NCI-H1694 treated with DMSO at 0.1 percent for 48 hours (cell line): ENCODE data around the gene TNFRSF8.

Source experiments
- DNase-seq: peaks from one replicate; lab custom pipeline; 2025; lab: John Stamatoyannopoulos, UW

Gene TNFRSF8

DNA sequence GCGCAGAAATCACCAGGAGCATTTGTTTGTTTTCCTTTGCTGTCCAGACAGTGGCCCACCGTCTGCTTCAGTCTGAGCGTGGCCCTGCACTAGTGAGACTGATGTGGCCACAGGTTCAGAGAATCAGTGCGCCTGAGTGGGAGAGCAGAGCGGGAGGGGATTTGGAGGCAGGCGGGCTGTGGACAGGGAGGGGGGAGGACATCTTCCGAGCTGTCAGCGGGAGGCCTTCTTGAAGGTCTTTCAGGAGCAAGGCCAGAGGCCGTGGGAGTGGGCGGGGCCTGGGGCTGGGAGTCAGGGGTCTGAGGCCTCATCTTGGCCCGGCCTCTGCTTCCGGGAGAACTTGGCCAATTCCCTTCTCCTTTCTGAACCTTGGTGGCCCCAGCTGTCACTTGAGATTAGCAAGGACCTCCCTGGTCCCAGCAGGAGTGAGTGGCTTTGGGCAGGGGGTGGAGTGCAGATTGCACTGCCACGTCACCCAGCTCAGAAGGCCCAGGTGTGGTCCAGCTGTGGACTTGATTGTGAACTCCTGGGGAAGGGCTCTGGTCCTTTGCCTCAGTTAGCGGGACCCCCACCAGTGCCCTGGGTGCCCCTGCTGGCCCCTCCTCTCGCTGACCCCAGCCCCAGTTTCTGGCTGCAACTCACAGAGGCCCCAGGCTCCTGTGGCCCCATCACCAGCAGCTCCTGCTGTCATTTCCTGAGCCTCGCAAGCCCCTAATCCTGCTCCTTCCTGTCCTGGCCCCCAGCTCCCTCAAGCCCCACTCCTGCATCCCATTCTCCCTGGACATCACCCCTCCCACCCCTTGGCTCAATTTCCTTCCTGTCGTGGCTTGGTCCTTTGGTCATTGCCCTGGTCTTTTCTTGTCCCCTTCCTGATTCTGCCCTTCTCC is 112.1 kb downstream of the TNFRSF8 start:
- no peak for DNase-seq

DNA sequence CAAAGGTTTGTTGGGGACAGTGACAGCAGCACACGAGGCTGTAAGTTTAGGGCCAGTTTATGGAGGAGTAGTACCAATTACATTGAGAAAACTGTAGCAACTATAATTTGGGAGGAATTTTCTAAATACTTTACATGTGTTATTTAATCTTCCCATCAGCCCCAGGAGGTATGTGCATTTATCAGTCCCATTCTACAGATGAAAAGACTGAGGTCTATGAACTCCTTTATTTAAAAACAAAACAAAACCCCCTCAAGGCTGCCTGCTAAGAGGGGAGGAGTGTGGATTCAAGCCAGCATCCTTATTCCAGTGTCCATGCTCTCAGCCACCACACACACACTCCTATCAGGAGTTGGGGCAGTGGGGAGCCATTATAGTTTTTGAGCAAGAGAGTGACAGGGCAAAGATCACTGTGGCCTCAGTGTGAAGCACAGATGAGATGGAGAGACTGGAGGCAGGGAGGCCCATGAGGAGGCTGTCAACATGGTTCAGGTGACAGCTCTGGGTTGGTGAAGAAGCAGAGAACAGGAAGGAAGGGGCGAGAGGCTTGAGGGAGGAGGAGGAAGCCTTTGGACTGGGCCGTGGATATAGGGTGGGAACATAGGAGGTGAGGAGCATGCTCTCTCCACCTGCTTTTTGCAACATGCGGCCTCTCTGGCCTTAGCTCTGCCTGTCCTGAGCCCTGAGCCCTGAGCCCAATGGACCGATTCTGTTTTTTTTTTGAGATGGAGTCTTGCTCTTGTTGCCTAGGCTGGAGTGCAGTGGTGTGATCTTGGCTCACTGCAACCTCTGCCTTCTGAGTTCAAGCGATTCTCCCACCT is 113.4 kb downstream of the TNFRSF8 start:
- DNase-seq, result no peak

DNA sequence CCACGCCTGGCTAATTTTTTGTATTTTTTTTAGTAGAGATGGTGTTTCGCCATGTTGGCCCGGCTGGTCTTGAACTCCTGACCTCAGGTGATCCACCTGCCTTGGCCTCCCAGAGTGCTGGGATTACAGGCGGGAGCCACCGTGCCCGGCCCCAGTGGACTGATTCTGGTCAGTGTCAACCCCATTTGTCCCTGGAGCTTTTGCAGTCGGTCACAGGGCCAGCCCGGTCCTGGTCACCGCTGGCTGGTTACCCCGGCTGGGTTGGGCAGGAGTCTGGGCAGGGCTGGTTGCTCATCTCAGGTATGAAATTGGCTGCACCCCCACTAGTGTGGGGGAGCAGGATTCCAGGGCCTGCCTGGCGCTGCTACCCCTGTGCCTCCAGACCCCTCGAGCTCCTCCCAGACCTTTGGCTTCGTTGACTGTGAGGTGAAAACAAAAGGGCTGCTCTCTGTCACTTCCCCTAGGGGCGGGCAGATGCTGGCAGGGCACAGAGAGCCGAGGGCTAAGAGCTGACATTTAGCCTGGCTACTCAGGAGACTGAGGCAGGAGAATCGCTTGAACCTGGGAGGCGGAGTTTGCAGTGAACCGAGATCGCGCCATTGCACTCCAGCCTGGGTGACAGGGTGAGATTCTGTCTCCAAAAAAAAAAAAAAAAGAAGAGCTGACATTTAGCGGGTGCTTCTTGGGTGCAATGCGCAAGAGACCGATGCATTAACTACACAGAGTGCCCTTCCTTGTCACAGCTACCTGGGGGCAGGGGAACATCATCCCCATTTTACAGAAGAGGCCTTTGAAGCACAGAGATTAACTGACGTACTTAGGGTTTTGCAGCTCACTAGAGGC is 114.3 kb downstream of the TNFRSF8 start:
- no peak for DNase-seq

DNA sequence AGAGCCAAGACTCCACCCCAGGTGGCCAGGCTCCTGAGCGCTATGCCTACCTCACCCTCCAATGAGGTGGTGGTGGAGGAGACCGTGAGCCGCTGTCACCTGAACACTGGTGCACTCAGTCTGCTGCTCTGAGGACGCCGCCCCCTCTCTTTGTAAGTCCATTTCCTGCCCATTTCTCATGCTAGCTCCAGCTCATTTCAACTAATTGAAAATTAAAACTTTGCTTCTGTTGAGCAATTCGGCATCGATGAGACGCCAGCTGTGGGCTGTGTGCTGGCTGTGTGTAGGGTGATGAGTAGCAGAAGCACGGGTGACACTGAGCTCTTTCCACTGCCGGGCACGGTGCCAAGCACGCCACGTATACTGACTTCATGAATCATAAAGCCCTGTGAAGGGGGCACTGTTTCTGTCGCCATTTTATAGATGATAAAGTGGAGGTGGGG is 114.9 kb downstream of the TNFRSF8 start:
- DNase-seq, result no peak

DNA sequence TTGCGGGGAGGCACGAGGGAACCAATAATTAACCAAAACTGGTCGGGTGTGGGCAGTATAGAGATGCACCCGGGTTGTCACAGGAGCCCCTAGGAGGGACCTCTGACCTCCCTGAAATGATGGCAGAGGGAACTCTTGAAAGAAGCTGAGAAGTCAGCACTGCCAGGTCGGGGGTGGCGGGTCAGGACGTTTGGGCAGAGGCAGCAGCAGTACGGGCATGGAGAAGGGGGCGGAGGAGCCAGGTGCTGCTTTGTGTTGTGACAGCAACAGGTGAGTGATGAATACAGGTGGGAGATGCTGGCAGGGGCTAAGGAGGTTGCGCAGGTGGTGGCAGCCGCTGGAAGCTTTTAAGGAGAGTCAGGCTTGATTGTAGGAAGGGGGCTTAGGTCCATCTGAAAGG is 115.4 kb downstream of the TNFRSF8 start:
- DNase-seq, result no peak

DNA sequence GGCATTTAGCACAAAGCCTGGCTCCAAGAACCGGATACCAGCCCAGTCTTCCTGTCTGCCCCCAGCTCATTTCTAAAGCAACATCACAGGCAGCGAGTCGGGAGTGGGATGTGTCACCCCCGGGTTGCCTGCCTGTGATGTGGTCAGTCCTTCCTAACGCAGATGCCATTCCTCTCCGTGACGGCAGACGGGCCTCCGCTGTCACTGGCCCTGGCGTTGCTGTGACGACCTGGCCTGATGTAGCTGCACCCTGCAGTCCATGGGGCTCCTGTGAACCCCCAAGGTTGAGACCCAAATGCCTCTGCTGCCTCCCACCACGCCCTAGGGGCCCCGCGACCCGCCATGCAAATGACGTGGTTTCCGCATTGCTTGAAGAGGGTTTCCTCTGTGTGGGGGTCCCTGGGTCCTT is 116.0 kb downstream of the TNFRSF8 start:
- no peak for DNase-seq

DNA sequence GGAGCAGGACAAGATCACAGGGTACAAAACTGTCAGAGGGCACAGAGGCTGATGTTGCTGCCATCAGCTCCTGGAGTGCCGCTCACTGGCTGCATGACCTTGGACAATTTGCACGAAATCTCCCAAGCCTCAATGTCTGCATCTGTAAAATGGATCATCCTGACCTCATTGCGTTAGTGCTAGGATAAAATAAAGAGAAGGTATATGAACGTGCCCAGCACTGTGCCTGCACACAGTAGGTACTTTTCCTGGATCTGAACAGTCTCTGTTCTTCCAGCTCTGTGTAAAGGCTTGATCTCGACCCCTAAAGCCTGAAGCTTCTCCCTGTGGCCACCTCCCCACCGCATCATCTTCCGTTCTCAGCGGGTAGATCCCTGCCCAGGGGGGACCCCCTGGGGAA is 116.6 kb downstream of the TNFRSF8 start:
- no peak for DNase-seq

DNA sequence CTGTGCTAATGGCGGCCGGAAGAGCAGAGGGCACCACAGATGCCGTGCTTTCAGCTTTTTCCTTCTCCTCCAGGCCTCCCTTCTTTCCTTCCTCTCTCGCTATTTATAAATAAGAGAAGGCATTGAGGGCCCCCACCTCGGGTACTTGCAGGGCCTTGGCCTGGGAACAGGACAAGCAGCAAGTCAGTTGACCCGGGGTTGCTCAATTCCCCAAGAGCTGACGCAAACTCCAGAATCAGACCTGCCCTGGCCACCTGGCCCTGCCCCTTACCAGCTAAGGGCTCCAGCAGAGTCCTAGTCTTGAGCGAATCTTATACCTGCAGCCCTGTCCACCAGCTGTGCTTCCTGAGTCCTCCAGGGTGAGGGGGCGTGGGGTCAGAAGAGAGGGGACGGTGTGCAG is 117.2 kb downstream of the TNFRSF8 start:
- no peak for DNase-seq

DNA sequence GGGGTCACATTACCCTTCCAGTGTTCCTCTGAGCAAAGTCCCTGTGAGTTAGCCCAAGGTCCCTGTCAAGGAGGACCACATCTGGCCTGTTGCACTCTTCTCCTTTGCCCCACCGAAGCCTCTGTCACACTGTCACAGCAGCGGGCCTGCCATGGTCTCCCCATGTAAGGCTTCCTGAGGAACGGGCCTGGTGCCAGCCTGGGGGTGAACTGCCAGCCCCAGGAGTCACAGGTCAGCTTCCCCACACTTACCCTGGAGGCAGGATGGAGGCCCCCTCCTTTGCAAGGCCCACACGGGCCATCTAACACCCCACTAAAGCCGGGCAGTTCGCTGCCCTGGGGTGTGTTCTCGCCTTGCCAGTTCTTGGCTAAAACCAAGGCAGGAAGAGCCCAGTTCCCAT is 117.8 kb downstream of the TNFRSF8 start:
- no peak for DNase-seq

DNA sequence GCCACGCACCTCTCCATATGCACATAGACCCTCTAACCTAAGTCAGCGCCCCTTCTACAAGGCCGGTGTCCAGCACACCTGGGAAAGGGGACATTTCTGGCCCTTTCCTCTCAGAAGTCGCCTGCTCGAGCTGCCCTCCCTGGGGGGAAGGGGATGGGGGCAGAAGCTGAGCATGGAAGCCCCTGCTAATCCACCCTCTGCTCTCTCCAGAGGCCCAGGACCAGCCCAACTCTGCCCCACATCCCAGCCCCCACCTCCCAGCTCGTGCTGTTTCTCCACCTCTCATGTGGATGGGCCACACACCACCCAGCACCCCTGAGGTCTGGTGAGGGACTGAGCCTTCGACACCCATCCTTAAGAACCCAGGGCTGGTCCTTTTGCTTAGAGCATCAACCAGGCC is 118.5 kb downstream of the TNFRSF8 start:
- DNase-seq, result no peak

DNA sequence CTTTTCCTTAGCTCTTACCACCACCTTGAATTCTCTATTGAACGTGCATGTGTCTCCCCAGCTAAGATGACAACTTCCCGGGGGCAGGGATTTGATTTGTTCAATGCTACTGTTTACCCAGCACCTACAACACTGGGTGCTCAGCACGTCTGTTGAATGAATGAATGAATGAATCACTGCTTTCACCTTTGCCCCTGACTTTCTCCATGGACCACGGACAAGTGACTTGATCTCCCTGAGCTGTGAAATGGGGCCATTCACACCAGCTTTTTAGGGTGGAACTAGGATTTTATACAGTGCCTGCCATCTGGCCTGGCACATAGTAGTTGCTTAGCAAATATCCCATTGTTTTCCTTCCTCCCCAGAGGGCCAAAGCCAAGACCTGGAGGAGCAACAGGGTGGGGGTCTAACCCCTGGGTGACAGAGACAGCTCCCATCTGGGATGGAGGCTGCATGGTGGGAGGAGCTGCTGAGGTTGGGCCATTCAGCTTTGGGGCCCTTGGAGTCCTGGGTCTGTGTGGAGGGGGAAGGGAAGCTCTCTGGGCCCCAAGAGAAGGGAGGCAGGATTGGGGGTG is 119.4 kb downstream of the TNFRSF8 start:
- no peak for DNase-seq

DNA sequence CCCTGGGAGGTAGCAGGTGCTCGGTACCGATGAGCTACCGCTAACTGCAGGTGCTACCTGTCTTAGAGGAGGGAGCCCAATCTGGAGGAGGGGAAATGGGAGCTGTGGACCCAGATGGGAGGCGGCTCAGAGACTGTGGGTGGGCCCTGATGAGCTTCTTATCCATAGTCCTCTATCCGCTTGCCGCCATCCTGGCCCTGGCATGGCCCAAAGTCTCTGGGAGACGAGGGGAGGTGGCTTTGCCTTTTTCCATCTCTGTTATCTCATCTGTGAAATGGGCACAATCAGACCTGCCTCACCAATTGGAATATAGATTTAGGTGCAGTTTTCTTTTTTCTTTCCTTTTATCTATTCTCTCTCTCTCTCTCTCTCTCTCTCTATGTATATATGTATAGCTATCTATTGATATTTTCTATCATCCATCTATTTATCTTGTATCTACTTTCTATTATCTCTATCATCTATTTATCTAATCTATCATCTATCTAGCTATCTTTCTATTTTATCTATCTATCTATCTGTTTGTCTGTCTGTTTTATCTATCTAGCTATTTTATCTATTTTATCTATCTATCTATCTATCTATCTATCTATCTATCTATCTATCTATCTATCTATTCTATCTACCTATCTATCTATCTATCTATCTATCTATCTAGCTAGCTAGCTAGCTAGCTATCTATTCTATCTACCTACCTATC is 120.1 kb downstream of the TNFRSF8 start:
- no peak for DNase-seq

DNA sequence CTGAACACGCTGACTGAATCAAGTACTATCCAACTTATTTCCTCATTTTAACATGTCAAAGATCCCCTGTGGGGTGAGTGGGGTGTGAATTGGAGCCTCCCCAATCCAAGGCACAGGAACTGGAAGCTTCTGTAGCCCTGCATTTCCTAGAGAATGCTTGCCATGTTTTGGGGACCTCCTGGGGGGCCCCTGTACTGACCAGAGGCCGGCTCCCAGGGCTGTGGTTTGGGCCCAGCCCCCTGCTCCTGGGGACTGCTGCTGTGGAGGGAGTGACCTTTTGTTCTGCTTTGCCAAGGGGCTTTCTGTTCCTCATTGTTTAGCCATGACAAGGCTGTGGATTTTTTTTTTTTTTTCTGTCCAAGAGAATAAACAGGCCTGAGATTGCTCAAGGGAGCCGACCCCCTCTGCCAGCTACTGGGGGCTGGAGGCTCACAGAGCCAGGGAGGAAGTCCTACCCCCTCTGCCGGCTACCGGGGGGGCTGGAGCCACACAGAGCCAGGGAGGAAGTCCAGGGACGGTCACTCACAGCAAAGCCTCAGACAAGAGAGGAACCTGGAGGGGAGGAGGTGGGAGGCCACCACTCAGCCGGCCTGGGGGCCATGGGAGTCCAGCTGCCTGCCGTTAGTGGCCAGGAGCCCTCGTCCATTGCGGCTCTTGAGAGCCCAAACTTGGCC is 121.0 kb downstream of the TNFRSF8 start:
- no peak for DNase-seq

DNA sequence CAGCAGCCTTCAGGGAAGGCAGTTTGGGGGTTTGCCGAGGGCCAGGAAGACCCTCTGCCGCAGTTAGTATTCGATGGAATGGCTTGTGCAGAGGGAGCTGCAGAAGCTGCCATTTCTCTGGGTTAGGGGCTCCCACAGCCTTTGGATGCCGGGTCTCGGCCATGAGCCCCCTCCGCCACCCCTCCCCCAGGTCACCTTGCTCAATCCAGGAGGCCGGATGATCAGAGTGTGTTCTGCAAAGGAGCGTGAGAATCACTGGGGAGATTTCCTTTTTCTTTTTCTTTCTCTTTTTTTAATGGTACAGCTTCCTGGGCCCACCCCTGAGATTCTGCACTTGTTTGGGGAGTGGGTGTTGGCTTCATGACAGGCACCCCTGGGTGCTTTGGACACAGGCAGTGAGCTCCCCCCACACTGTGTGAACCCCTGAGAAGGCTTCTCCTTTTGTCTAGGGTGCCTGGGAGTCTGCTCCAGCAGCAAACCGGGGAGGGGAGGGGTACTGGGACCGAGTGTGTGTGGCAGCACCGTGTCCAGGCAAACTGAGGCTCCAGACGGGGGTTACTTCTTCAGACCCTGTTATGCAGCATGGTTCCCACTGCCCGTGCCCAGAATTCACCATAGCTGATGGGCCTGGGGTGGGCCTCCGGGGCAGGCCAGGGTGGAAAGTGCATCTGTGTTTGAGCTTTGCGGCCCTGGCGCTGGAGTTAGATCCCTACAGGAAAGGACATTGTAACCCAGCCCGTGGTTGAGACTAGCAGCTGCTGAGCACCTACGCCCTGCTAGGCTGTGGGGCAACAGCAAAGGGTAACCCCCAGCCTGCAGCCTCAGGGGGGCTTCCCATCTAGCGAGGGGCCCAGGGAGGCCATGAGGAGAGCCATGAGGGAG is 122.2 kb downstream of the TNFRSF8 start:
- DNase-seq, result no peak

DNA sequence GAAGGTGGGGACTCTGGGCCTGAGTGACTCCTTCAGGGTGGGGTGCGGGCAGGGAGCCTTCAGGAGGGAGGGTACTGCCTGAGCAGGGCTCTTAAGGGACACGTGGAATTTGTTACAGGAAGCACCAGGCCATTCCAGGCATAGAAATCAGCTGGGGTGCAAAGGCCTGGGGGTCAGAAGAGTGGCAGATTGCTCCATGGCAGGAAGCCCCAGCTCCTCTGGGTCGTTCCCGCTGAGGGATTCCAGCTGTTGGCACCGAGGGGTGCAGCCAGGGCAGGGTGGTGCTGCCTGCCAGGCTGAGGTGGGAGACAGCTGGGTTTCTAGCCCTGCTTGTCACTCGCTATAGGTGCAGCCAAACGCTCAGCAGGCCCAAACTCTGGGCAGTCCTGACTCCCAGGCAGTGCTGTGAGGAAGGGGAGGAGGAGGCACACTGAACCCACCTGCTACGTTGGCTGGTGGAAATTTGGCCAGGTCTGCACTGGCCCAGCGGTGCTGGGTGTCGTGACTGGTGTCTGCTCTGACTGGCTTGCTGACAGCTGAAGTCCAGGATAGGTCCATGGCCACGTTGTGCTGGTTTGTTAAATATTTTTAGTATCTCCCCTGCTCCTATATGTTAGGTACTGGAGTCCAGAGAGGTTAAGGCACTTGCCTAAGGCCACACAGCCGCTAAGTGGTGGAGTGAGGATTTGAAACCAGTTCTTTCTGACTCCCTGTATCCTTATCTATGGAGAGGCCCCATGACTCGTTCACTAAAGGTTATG is 123.0 kb downstream of the TNFRSF8 start:
- no peak for DNase-seq

DNA sequence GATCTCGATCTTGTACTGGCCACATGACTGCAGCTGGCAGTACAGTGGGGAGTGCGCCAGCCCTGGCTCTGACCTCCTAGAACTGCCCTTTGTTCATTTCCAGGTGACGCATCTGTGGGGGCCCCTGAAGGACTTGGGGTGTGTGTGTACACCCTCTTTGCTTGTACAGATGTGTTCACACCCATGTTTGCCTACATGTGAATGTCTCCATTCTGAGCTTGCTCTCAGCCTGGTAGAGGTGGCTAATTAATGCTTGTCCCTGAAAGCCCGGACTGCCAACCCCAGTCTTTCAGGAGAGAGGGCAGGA is 123.5 kb downstream of the TNFRSF8 start:
- DNase-seq, result no peak

DNA sequence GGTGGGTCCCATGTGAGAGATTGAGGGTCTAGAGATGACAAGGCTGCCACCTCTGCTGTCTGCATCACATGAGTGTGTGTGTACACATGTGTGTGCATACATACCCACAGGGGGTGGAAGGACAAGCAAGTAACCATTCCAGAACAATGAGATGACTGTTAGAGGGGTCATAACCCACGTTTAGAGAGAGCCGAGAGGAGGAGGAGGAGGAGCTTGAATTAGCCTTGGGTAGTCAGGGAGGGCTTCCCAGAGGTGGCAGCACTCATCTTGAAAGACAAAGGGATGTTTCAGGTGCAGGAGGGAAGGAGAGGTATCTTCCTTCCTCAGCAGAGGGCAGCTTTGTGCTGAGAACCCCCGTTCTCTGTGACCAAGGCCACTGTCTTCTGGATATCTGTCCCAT is 125.0 kb downstream of the TNFRSF8 start:
- DNase-seq, result no peak

DNA sequence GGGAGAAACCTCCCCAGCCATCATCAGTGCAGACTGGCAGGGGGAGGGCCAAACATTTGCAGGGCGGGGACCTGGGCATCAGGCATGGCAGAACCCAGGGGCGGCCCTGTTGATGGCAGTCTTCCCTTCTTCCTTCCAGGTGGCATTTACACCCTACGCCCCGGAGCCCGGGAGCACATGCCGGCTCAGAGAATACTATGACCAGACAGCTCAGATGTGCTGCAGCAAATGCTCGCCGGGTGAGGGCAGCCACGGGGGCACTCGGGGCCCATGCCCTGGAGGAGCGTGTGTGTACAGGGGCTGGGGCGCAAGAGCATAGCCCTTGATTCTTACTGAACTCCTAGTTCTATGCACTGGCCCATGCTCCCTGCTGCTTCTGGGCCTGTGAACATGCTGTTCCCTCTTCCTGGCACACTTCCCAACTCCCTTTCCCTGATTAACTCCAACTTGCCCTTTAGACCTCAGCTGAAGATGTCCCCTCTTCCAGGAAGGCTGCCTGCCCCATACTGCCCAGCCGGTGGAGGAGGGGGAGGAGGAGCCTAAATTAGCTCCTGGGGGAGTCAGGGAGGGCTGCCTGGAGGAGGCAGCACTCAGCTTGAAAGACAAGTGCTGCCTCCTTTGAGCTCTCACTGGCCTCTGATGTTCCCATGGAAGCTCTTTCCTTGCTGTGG is 125.7 kb downstream of the TNFRSF8 start:
- no peak for DNase-seq

DNA sequence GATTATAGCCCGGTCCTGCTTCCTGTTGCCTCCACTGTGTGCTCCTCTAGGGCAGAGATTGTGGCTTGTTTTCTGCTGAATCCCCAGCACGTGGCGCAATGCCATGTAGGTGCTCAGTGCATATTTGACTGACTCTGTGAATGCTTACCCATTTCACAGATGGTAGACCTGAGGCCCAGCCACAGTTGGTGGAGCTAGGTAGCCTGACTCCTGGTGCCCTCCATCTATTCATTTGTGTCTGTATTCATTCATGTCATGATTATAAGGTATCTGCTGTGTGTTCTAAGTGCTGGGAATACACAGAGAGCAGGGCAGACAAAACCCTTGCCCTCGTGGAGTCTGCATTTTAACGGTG is 126.2 kb downstream of the TNFRSF8 start:
- DNase-seq, result no peak
